Measurements from ENCODE around the gene CCDC116.

DNA sequence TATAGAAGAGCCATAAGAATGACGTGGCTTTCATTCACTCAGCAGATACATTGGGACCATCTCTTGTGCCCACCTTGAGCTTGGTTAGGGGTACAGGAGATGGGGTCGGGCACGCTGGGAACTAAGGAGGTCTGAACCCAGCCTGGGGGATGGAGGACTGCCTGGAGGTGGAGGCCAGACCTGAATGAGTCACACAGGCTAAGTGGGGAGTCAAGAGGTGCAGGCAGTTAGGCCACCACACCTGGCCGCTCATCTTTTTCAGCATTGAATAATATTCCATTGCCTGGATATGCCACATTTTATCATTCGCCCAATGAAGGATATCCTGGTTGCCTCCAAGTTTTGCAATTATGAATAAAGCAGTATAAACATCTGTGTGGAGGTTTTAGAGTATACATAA, 29.4 kb downstream of the CCDC116 start:
- TF ChIP-seq EP300 (IDR thresholded peaks at IDR 0.05) (no peak), POLR2A (IDR thresholded peaks at IDR 0.05) (no peak)
- TF ChIP-seq, protein P1, sequence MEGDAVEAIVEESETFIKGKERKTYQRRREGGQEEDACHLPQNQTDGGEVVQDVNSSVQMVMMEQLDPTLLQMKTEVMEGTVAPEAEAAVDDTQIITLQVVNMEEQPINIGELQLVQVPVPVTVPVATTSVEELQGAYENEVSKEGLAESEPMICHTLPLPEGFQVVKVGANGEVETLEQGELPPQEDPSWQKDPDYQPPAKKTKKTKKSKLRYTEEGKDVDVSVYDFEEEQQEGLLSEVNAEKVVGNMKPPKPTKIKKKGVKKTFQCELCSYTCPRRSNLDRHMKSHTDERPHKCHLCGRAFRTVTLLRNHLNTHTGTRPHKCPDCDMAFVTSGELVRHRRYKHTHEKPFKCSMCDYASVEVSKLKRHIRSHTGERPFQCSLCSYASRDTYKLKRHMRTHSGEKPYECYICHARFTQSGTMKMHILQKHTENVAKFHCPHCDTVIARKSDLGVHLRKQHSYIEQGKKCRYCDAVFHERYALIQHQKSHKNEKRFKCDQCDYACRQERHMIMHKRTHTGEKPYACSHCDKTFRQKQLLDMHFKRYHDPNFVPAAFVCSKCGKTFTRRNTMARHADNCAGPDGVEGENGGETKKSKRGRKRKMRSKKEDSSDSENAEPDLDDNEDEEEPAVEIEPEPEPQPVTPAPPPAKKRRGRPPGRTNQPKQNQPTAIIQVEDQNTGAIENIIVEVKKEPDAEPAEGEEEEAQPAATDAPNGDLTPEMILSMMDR (IDR thresholded peaks at IDR 0.05), result no peak
